OCI-LY7 (cell line): ENCODE results near the gene NNAT. TPM values are rescaled to one million over a fixed set of nuclear protein-coding genes. Genes with fewer than 3 reads are reported as not detected.
"Not testable (repeated sequence)": the region's sequence is repeated elsewhere in the genome, so short reads cannot be mapped to it uniquely, and the experiment has no call there.

Experiments used
- BruUV-seq: library from RNA; stranded (reverse); fragments of 400-500 nt; replicated peaks from 2 replicates; lab custom pipeline; 2021; lab: Mats Ljungman, UMichigan
- CTCF ChIA-PET: fragments of 300-600 bp; sonication (Branson Sonifier 250); formaldehyde crosslinking; loops from one replicate; lab custom pipeline; 2022; ENCODE audit warnings: antibody characterized with exemption; ENCODE audit not compliant: unreplicated experiment; lab: Charles Lee
- POLR2A ChIA-PET: fragments of 300-600 bp; sonication (Branson Sonifier 250); formaldehyde crosslinking; loops from one replicate; lab custom pipeline; 2022; ENCODE audit warnings: antibody characterized with exemption; lab: Charles Lee
- DNase-seq: peaks from one replicate; pipeline ENCODE4 v3.0.0-alpha.2; 2015; ENCODE audit warnings: low spot score
- H2AFZ ChIP-seq: fragments of 200-600 bp; sonication (generic), shearing (Covaris generic); 2 replicates; pipeline ENCODE4 v1.6.1; 2014; ENCODE audit warnings: mild to moderate bottlenecking, antibody characterized with exemption, low read length, moderate library complexity
- H3K27ac ChIP-seq: fragments of 200-600 bp; sonication (generic); 2 replicates; pipeline ENCODE4 v1.5.1; 2014; ENCODE audit warnings: mixed run types, low read depth, mild to moderate bottlenecking, moderate library complexity, low read length, inconsistent platforms; ENCODE audit not compliant: poor library complexity, severe bottlenecking
- H3K36me3 ChIP-seq: fragments of 200-600 bp; sonication (generic); 2 replicates; pipeline ENCODE4 v1.6.1; 2014; ENCODE audit warnings: mild to moderate bottlenecking, antibody characterized with exemption, low read length, moderate library complexity, mixed read lengths; ENCODE audit not compliant: insufficient read depth
- H3K4me1 ChIP-seq: fragments of 200-600 bp; sonication (generic); 2 replicates; pipeline ENCODE4 v1.5.1; 2014; ENCODE audit warnings: mild to moderate bottlenecking, low read length; ENCODE audit not compliant: insufficient read depth, poor library complexity, severe bottlenecking
- H3K4me2 ChIP-seq: fragments of 200-600 bp; sonication (generic); 2 replicates; pipeline ENCODE4 v1.6.1; 2014; ENCODE audit warnings: mild to moderate bottlenecking, low read length
- H3K4me3 ChIP-seq: fragments of 200-600 bp; sonication (generic); 2 replicates; pipeline ENCODE4 v1.5.1; 2014; ENCODE audit warnings: mild to moderate bottlenecking, low read depth, low read length; ENCODE audit not compliant: poor library complexity, severe bottlenecking
- H3K79me2 ChIP-seq: fragments of 200-600 bp; sonication (generic); 2 replicates; pipeline ENCODE4 v1.6.1; 2016; ENCODE audit warnings: low read depth, mild to moderate bottlenecking, low read length, moderate library complexity, mixed read lengths; ENCODE audit not compliant: insufficient read depth
- H3K9me2 ChIP-seq: fragments of 200-600 bp; sonication (generic); 2 replicates; pipeline ENCODE4 v1.6.1; 2016; ENCODE audit warnings: mild to moderate bottlenecking, low read length, mixed read lengths; ENCODE audit not compliant: insufficient read depth
- H3K9me3 ChIP-seq: fragments of 200-600 bp; sonication (generic); 2 replicates; pipeline ENCODE4 v1.6.1; 2014; ENCODE audit warnings: mild to moderate bottlenecking, mixed run types, low read length, mixed read lengths
- H4K20me1 ChIP-seq: fragments of 200-600 bp; sonication (generic); 2 replicates; pipeline ENCODE4 v1.6.1; 2014; ENCODE audit warnings: mild to moderate bottlenecking, antibody characterized with exemption, low read length, moderate library complexity, mixed read lengths; ENCODE audit not compliant: insufficient read depth
- CTCF ChIP-seq: fragments of 200-600 bp; sonication (generic); conservative IDR thresholded peaks from 2 replicates; pipeline ENCODE4 v1.5.1; 2014; ENCODE audit warnings: mild to moderate bottlenecking, antibody characterized with exemption, low read length, moderate library complexity, mixed read lengths
- EZH2phosphoT487 ChIP-seq: fragments of 200-600 bp; sonication (generic); IDR thresholded peaks from 2 replicates; pipeline ENCODE4 v1.6.1; 2018; ENCODE audit warnings: low read depth, borderline replicate concordance, mild to moderate bottlenecking, mixed run types, antibody characterized with exemption, low read length, moderate library complexity, mixed read lengths
- intact Hi-C: fragments of 100-400 bp; cut with micrococcal nuclease; formaldehyde crosslinking; loops from one replicate; pipeline ENCODE4 v1.10.0; 2022; ENCODE audit not compliant: unreplicated experiment
- total RNA-seq, 2 experiments: library from RNA; depleted of rRNA in 1 of 2; stranded (reverse); fragments of >200 nt in 1 of 2; shearing (Covaris generic) in 1 of 2; gene quantifications; 2 replicates each; pipeline ENCODE4 v1.2.3, GENCODE V29; 2014 to 2022

The NNAT gene
- total RNA-seq, 2 experiments from 2014 or later: not detected

GRCh38 chr20:37480919-37481318 lies 40.1 kb upstream of the NNAT start:
- no peaks in the 10 kb centered on the region for H3K4me1 ChIP-seq
- H3K27ac ChIP-seq: no peak overlapping the region
- intact Hi-C loops: no loop called here
- no peaks in the 10 kb centered on the region for H3K9me3 ChIP-seq
- H3K4me2 ChIP-seq: no peak overlapping the region
- H3K36me3 ChIP-seq: no peaks in the 10 kb centered on the region
- H4K20me1 ChIP-seq: no peaks in the 10 kb centered on the region
- no peak overlapping the region for H3K4me3 ChIP-seq
- DNase-seq: no peak
- H3K79me2 ChIP-seq: no peaks in the 10 kb centered on the region
- no peaks in the 10 kb centered on the region for H3K9me2 ChIP-seq
- ChIA-PET CTCF (no interaction called here), POLR2A (no interaction called here)
- no TSS peak for BruUV-seq
- TF ChIP-seq EZH2phosphoT487: no peak
- TF ChIP-seq CTCF: no peak
- H2AFZ ChIP-seq: no peak overlapping the region

- POLR2A ChIA-PET: interaction anchor here (0.8 kb wide), 1 partner anchor 267 kb away, joined by 5 read pairs; no protein-coding TSS in a partner anchor
- CTCF ChIA-PET: no interaction called here
- H3K36me3 ChIP-seq: no peaks in the 10 kb centered on the region
- DNase-seq: no peak
- no peak overlapping the region for H2AFZ ChIP-seq
- H4K20me1 ChIP-seq: no peaks in the 10 kb centered on the region
- TF ChIP-seq CTCF (no peak), EZH2phosphoT487 (no peak)
- no peak overlapping the region for H3K4me3 ChIP-seq
- H3K9me3 ChIP-seq: no peaks in the 10 kb centered on the region
- intact Hi-C loops: no loop called here
- H3K79me2 ChIP-seq: no peaks in the 10 kb centered on the region
- H3K4me2 ChIP-seq: no peak overlapping the region
- no peak overlapping the region for H3K27ac ChIP-seq
- no TSS peak for BruUV-seq
- H3K9me2 ChIP-seq: no peaks in the 10 kb centered on the region
- no peaks in the 10 kb centered on the region for H3K4me1 ChIP-seq
These were observed 39.4 kb upstream of the NNAT start for GRCh38 chr20:37481610-37482009.

GRCh38 chr20:37484331-37484730 lies 36.7 kb upstream of the NNAT start:
- no peak overlapping the region for H3K4me3 ChIP-seq
- no peak overlapping the region for H2AFZ ChIP-seq
- DNase-seq: no peak
- no peaks in the 10 kb centered on the region for H3K9me2 ChIP-seq
- H3K9me3 ChIP-seq: no peaks in the 10 kb centered on the region
- no peaks in the 10 kb centered on the region for H4K20me1 ChIP-seq
- no TSS peak for BruUV-seq
- no peaks in the 10 kb centered on the region for H3K36me3 ChIP-seq
- intact Hi-C loops: no loop called here
- CTCF ChIA-PET: no interaction called here
- TF ChIP-seq CTCF (no peak), EZH2phosphoT487 (no peak)
- no peaks in the 10 kb centered on the region for H3K4me1 ChIP-seq
- no peaks in the 10 kb centered on the region for H3K79me2 ChIP-seq
- no peak overlapping the region for H3K4me2 ChIP-seq
- no peak overlapping the region for H3K27ac ChIP-seq
- POLR2A ChIA-PET: no interaction called here

GRCh38 chr20:37486209-37486608 lies 34.8 kb upstream of the NNAT start:
- H3K4me1 ChIP-seq, DNase-seq, H3K36me3 ChIP-seq, H2AFZ ChIP-seq, H3K27ac ChIP-seq, H3K9me2 ChIP-seq, H3K79me2 ChIP-seq, BruUV-seq, CTCF ChIA-PET, intact Hi-C loops, H3K4me3 ChIP-seq, H3K9me3 ChIP-seq, H4K20me1 ChIP-seq, H3K4me2 ChIP-seq: not testable (repeated sequence)
- POLR2A ChIA-PET: interaction anchor here (0.6 kb wide), 1 partner anchor 188 kb away, joined by 3 read pairs; no protein-coding TSS in a partner anchor
